Measurements from ENCODE around the gene CD81.

GRCh38 chr11:2434506-2435255, 57.6 kb downstream of the CD81 start:
- TF ChIP-seq E2F4 (CRISPR knock-in tag; IDR thresholded peaks at IDR 0.05; ENCODE audit: borderline replicate concordance, low read depth) (no peak), SP1 (CRISPR knock-in tag; conservative IDR thresholded peaks at IDR 0.05) (no peak), CTCF (IDR thresholded peaks at IDR 0.05) (no peak), ZNF121 (CRISPR knock-in tag; IDR thresholded peaks at IDR 0.05) (no peak), GTF2I (CRISPR knock-in tag; conservative IDR thresholded peaks at IDR 0.05) (no peak), ETV6 (CRISPR knock-in tag; IDR thresholded peaks at IDR 0.05) (no peak), FOXJ3 (CRISPR knock-in tag; IDR thresholded peaks at IDR 0.05; ENCODE audit: borderline replicate concordance) (no peak), MXD4 (CRISPR knock-in tag; IDR thresholded peaks at IDR 0.05; ENCODE audit: borderline replicate concordance) (no peak), ATF1 (CRISPR knock-in tag; IDR thresholded peaks at IDR 0.05) (no peak), ATF3 (CRISPR knock-in tag; conservative IDR thresholded peaks at IDR 0.05) (no peak)
- TF ChIP-seq, protein P1, sequence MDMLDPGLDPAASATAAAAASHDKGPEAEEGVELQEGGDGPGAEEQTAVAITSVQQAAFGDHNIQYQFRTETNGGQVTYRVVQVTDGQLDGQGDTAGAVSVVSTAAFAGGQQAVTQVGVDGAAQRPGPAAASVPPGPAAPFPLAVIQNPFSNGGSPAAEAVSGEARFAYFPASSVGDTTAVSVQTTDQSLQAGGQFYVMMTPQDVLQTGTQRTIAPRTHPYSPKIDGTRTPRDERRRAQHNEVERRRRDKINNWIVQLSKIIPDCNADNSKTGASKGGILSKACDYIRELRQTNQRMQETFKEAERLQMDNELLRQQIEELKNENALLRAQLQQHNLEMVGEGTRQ (CRISPR knock-in tag; IDR thresholded peaks at IDR 0.05) = no peak
- TF ChIP-seq, protein P2, sequence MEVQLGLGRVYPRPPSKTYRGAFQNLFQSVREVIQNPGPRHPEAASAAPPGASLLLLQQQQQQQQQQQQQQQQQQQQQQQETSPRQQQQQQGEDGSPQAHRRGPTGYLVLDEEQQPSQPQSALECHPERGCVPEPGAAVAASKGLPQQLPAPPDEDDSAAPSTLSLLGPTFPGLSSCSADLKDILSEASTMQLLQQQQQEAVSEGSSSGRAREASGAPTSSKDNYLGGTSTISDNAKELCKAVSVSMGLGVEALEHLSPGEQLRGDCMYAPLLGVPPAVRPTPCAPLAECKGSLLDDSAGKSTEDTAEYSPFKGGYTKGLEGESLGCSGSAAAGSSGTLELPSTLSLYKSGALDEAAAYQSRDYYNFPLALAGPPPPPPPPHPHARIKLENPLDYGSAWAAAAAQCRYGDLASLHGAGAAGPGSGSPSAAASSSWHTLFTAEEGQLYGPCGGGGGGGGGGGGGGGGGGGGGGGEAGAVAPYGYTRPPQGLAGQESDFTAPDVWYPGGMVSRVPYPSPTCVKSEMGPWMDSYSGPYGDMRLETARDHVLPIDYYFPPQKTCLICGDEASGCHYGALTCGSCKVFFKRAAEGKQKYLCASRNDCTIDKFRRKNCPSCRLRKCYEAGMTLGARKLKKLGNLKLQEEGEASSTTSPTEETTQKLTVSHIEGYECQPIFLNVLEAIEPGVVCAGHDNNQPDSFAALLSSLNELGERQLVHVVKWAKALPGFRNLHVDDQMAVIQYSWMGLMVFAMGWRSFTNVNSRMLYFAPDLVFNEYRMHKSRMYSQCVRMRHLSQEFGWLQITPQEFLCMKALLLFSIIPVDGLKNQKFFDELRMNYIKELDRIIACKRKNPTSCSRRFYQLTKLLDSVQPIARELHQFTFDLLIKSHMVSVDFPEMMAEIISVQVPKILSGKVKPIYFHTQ (CRISPR knock-in tag; IDR thresholded peaks at IDR 0.05) = no peak
- TF ChIP-seq, protein P3, sequence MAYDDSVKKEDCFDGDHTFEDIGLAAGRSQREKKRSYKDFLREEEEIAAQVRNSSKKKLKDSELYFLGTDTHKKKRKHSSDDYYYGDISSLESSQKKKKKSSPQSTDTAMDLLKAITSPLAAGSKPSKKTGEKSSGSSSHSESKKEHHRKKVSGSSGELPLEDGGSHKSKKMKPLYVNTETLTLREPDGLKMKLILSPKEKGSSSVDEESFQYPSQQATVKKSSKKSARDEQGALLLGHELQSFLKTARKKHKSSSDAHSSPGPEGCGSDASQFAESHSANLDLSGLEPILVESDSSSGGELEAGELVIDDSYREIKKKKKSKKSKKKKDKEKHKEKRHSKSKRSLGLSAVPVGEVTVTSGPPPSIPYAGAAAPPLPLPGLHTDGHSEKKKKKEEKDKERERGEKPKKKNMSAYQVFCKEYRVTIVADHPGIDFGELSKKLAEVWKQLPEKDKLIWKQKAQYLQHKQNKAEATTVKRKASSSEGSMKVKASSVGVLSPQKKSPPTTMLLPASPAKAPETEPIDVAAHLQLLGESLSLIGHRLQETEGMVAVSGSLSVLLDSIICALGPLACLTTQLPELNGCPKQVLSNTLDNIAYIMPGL (CRISPR knock-in tag; IDR thresholded peaks at IDR 0.05) = no peak

All from WTC11 (cell line).